ENCODE measurements around the gene MS4A2.
"Not testable (repeated sequence)": the region's sequence is repeated elsewhere in the genome, so short reads cannot be mapped to it uniquely, and the experiment has no call there.

The MS4A2 gene

GRCh38 chr11:60088364-60088763 lies at the start of gene MS4A2:
Gene MS4A2, plus strand, starts transcription at chr11:60088664. Its CDS starts 102 bp downstream, at chr11:60088766.
- DNase-seq, result no peak

- no peak for DNase-seq
These were observed 48.4 kb upstream of the MS4A2 start, which contains the start of gene OOSP2 for GRCh38 chr11:60040109-60040508. Gene OOSP2, plus strand, starts transcription at chr11:60040409. Its CDS starts 51 bp downstream, at chr11:60040460.

- DNase-seq, result not testable (repeated sequence)
These were observed 38.0 kb upstream of the MS4A2 start for GRCh38 chr11:60050422-60050821.

- DNase-seq, result not testable (repeated sequence)
These were observed 37.6 kb upstream of the MS4A2 start for GRCh38 chr11:60050839-60051238.

- DNase-seq, result no peak
These were observed 32.0 kb upstream of the MS4A2 start, which contains the start of gene MS4A3 for GRCh38 chr11:60056349-60056969. Gene MS4A3, plus strand, starts transcription at chr11:60056665. Its CDS starts 4,496 bp downstream, at chr11:60061161.

GRCh38 chr11:60059052-60059451 lies 29.4 kb upstream of the MS4A2 start:
- DNase-seq, result no peak

GRCh38 chr11:60059521-60060240 lies 28.8 kb upstream of the MS4A2 start:
- DNase-seq, result no peak

GRCh38 chr11:60064111-60064510 lies 24.4 kb upstream of the MS4A2 start:
- DNase-seq, result no peak

GRCh38 chr11:60065801-60066200 lies 22.7 kb upstream of the MS4A2 start:
- DNase-seq, result no peak

GRCh38 chr11:60069450-60069849 lies 19.0 kb upstream of the MS4A2 start:
- DNase-seq, result no peak

GRCh38 chr11:60071644-60072043 lies 16.8 kb upstream of the MS4A2 start:
- DNase-seq, result not testable (repeated sequence)

- no peak for DNase-seq
These were observed 11.1 kb upstream of the MS4A2 start for GRCh38 chr11:60077216-60077817.

GRCh38 chr11:60077981-60078380 lies 10.5 kb upstream of the MS4A2 start:
- DNase-seq, result no peak

- no peak for DNase-seq
These were observed 9.7 kb upstream of the MS4A2 start for GRCh38 chr11:60078745-60079144.

- no peak for DNase-seq
These were observed 7.9 kb upstream of the MS4A2 start for GRCh38 chr11:60080535-60080934.

GRCh38 chr11:60084631-60085273 lies 3.7 kb upstream of the MS4A2 start:
- DNase-seq, result no peak

- DNase-seq, result no peak
These were observed 2.6 kb upstream of the MS4A2 start for GRCh38 chr11:60085909-60086308.

GRCh38 chr11:60087239-60087638 lies 1.2 kb upstream of the MS4A2 start:
- DNase-seq, result no peak

- no peak for DNase-seq
These were observed 7.1 kb downstream of the MS4A2 start for GRCh38 chr11:60095477-60096120.

GRCh38 chr11:60097189-60097588 lies 8.7 kb downstream of the MS4A2 start:
- DNase-seq, result no peak

- DNase-seq, result no peak
These were observed 10.0 kb downstream of the MS4A2 start for GRCh38 chr11:60098508-60098907.

GRCh38 chr11:60100516-60100915 lies 12.1 kb downstream of the MS4A2 start:
- DNase-seq, result no peak

GRCh38 chr11:60101368-60101767 lies 12.9 kb downstream of the MS4A2 start:
- not testable (repeated sequence) for DNase-seq
